Activated T-cell treated with anti-CD3 and anti-CD28 coated beads for 1 hour (primary cell): ENCODE data around the gene RYR1.
"Not testable (repeated sequence)": the region's sequence is repeated elsewhere in the genome, so short reads cannot be mapped to it uniquely, and the experiment has no call there.

Experiments
- DNase-seq: peaks from one replicate; pipeline ENCODE4 v3.0.0-alpha.2; 2020; ENCODE audit warnings: low read depth

RYR1 gene

GRCh38 chr19:38538793-38539528 is 105.5 kb downstream of the RYR1 start:
- DNase-seq: no peak

- no peak for DNase-seq
These were observed 106.3 kb downstream of the RYR1 start for GRCh38 chr19:38539751-38540150.

- no peak for DNase-seq
These were observed 108.5 kb downstream of the RYR1 start for GRCh38 chr19:38542040-38542439.

- DNase-seq: no peak
These were observed 109.9 kb downstream of the RYR1 start for GRCh38 chr19:38543286-38543806.

- DNase-seq: no peak
These were observed 110.5 kb downstream of the RYR1 start for GRCh38 chr19:38543807-38544568.

- DNase-seq: no peak
These were observed 111.3 kb downstream of the RYR1 start for GRCh38 chr19:38544569-38545315.

GRCh38 chr19:38545596-38545995 is 112.1 kb downstream of the RYR1 start:
- DNase-seq: no peak

GRCh38 chr19:38547421-38547820 is 113.9 kb downstream of the RYR1 start:
- DNase-seq: no peak

GRCh38 chr19:38549061-38549460 is 115.6 kb downstream of the RYR1 start:
- no peak for DNase-seq

- no peak for DNase-seq
These were observed 116.5 kb downstream of the RYR1 start for GRCh38 chr19:38549942-38550341.

- no peak for DNase-seq
These were observed 116.9 kb downstream of the RYR1 start for GRCh38 chr19:38550376-38550775.

GRCh38 chr19:38551450-38551813 is 117.9 kb downstream of the RYR1 start:
- no peak for DNase-seq

GRCh38 chr19:38553239-38553638 is 119.7 kb downstream of the RYR1 start:
- not testable (repeated sequence) for DNase-seq

GRCh38 chr19:38554676-38555141 is 121.2 kb downstream of the RYR1 start:
- no peak for DNase-seq

- no peak for DNase-seq
These were observed 121.7 kb downstream of the RYR1 start for GRCh38 chr19:38555200-38555599.

GRCh38 chr19:38556521-38557174 is 123.2 kb downstream of the RYR1 start:
- no peak for DNase-seq

- no peak for DNase-seq
These were observed 123.8 kb downstream of the RYR1 start for GRCh38 chr19:38557205-38557799.

GRCh38 chr19:38558933-38559332 is 125.4 kb downstream of the RYR1 start:
- not testable (repeated sequence) for DNase-seq

- DNase-seq: no peak
These were observed 126.2 kb downstream of the RYR1 start for GRCh38 chr19:38559428-38560401.

GRCh38 chr19:38561053-38561606 is 127.6 kb downstream of the RYR1 start:
- no peak for DNase-seq
